ENCODE results near the gene SURF4.

The SURF4 gene

GRCh38 chr9:133371261-133371711 is 4.6 kb downstream of the SURF4 start:
- no peak for FAIRE-seq

GRCh38 chr9:133370685-133371084 is 5.2 kb downstream of the SURF4 start:
- no peak for FAIRE-seq

- no peak for FAIRE-seq
These were observed 5.9 kb downstream of the SURF4 start for GRCh38 chr9:133369933-133370332.

- FAIRE-seq, result no peak
These were observed 6.4 kb downstream of the SURF4 start for GRCh38 chr9:133369422-133369821.

- no peak for FAIRE-seq
These were observed 7.5 kb downstream of the SURF4 start for GRCh38 chr9:133368249-133368881.

- FAIRE-seq, result no peak
These were observed 8.1 kb downstream of the SURF4 start for GRCh38 chr9:133367778-133368177.

GRCh38 chr9:133367221-133367620 is 8.6 kb downstream of the SURF4 start:
- no peak for FAIRE-seq

- no peak for FAIRE-seq
These were observed 9.4 kb downstream of the SURF4 start for GRCh38 chr9:133366435-133366834.

- FAIRE-seq, result no peak
These were observed 13.4 kb downstream of the SURF4 start for GRCh38 chr9:133362359-133363044.

GRCh38 chr9:133361507-133362092 is 14.3 kb downstream of the SURF4 start:
- no peak for FAIRE-seq

- no peak for FAIRE-seq
These were observed 15.2 kb downstream of the SURF4 start for GRCh38 chr9:133360400-133361393.

- FAIRE-seq, result no peak
These were observed 16.3 kb downstream of the SURF4 start for GRCh38 chr9:133359399-133360175.

- no peak for FAIRE-seq
These were observed 18.2 kb downstream of the SURF4 start for GRCh38 chr9:133357656-133358055.

- FAIRE-seq, result no peak
These were observed 19.3 kb downstream of the SURF4 start, which contains the start of the genes SURF1 and SURF2 for GRCh38 chr9:133356391-133357091. TSS of gene SURF1 (minus strand) at chr9:133356487. CDS start at chr9:133356453, 34 bp downstream. TSS of gene SURF2 (plus strand) at chr9:133356550. CDS start at chr9:133356593, 43 bp downstream.

GRCh38 chr9:133355881-133356357 is 19.9 kb downstream of the SURF4 start:
- no peak for FAIRE-seq

GRCh38 chr9:133354766-133355165 is 21.1 kb downstream of the SURF4 start:
- FAIRE-seq, result no peak

- FAIRE-seq, result no peak
These were observed 22.3 kb downstream of the SURF4 start for GRCh38 chr9:133353548-133353947.

GRCh38 chr9:133352635-133353340 is 23.1 kb downstream of the SURF4 start:
- no peak for FAIRE-seq

- FAIRE-seq, result no peak
These were observed 23.8 kb downstream of the SURF4 start for GRCh38 chr9:133351908-133352634.

- no peak for FAIRE-seq
These were observed 24.3 kb downstream of the SURF4 start for GRCh38 chr9:133351526-133351907.

All from A204.1 (cell line).